Muscle layer of duodenum (tissue), 2 donors: ENCODE data around the gene XCL1.
"Not testable (repeated sequence)": the region's sequence is repeated elsewhere in the genome, so short reads cannot be mapped to it uniquely, and the experiment has no call there.

Source experiments
- H3K27ac ChIP-seq: one replicate; pipeline ENCODE4 v1.7.0; 2013; ENCODE audit warnings: mild to moderate bottlenecking, low read length
- H3K27me3 ChIP-seq: one replicate; pipeline ENCODE4 v1.7.0; 2013; ENCODE audit warnings: low read depth, mild to moderate bottlenecking, control low read depth, low read length
- H3K36me3 ChIP-seq, 2 donors: one replicate each; pipeline ENCODE4 v1.7.0; 2013; ENCODE audit warnings: low read length in 2 of 2, control low read depth in 1 of 2, mild to moderate bottlenecking in 1 of 2; ENCODE audit not compliant: insufficient read depth in 2 of 2, control insufficient read depth in 1 of 2
- H3K4me1 ChIP-seq, 2 donors: one replicate each; pipeline ENCODE4 v1.7.0; 2013; ENCODE audit warnings: low read length in 2 of 2, mild to moderate bottlenecking in 2 of 2, control low read depth in 1 of 2, moderate library complexity in 1 of 2; ENCODE audit not compliant: insufficient read depth in 2 of 2, control insufficient read depth in 1 of 2
- H3K4me3 ChIP-seq, 2 donors: one replicate each; pipeline ENCODE4 v1.7.0; 2013; ENCODE audit warnings: low read length in 2 of 2, low read depth in 1 of 2, mild to moderate bottlenecking in 1 of 2
- H3K9me3 ChIP-seq, 2 donors: one replicate each; pipeline ENCODE4 v1.7.0; 2013; ENCODE audit warnings: low read length in 2 of 2, control low read depth in 1 of 2, mild to moderate bottlenecking in 1 of 2; ENCODE audit not compliant: control insufficient read depth in 1 of 2
- donor health status: healthy.

XCL1 gene

GRCh38 chr1:168576245-168576688, at the start of gene XCL1:
Gene XCL1 (plus strand): TSS chr1:168576605. CDS start chr1:168576638, 33 bp downstream.
- H3K36me3 ChIP-seq, H3K27ac ChIP-seq, H3K9me3 ChIP-seq, H3K4me3 ChIP-seq, H3K27me3 ChIP-seq, H3K4me1 ChIP-seq: not testable (repeated sequence)

- H3K27ac ChIP-seq, result no peak overlapping the region
- H3K4me1 ChIP-seq, result no peaks in the 10 kb centered on the region
- no peaks in the 10 kb centered on the region for H3K36me3 ChIP-seq
- no peaks in the 10 kb centered on the region for H3K9me3 ChIP-seq
- no peak overlapping the region for H3K4me3 ChIP-seq
- H3K27me3 ChIP-seq, result no peaks in the 10 kb centered on the region
These were observed 46.9 kb upstream of the XCL1 start for GRCh38 chr1:168529518-168529917.

GRCh38 chr1:168531615-168532345, 44.6 kb upstream of the XCL1 start:
- Histone ChIP-seq H3K9me3 (no peaks in the 10 kb centered on the region), H3K4me3 (no peak overlapping the region), H3K27ac (no peak overlapping the region), H3K4me1 (peaks cover 0 to 5% of the 10 kb centered on the region in 2 donors), H3K36me3 (no peaks in the 10 kb centered on the region), H3K27me3 (no peaks in the 10 kb centered on the region)

- no peak overlapping the region for H3K27ac ChIP-seq
- H3K27me3 ChIP-seq, result no peaks in the 10 kb centered on the region
- no peaks in the 10 kb centered on the region for H3K36me3 ChIP-seq
- H3K4me1 ChIP-seq, result peaks cover 0 to 5% of the 10 kb centered on the region in 2 donors
- no peak overlapping the region for H3K4me3 ChIP-seq
- H3K9me3 ChIP-seq, result no peaks in the 10 kb centered on the region
These were observed 40.9 kb upstream of the XCL1 start for GRCh38 chr1:168535536-168535935.

- not testable (repeated sequence) for H3K4me1 ChIP-seq, H3K27me3 ChIP-seq, H3K4me3 ChIP-seq
These were observed 35.6 kb upstream of the XCL1 start for GRCh38 chr1:168540798-168541197.

GRCh38 chr1:168542978-168543377, 33.4 kb upstream of the XCL1 start:
- not testable (repeated sequence) for H3K4me3 ChIP-seq, H3K36me3 ChIP-seq, H3K27me3 ChIP-seq, H3K4me1 ChIP-seq, H3K9me3 ChIP-seq, H3K27ac ChIP-seq

More at GRCh38 chr1:168540798-168541197, 35.6 kb upstream of the XCL1 start:
- H3K9me3 ChIP-seq, H3K27ac ChIP-seq, H3K36me3 ChIP-seq: not testable (repeated sequence)

- H3K27me3 ChIP-seq, H3K9me3 ChIP-seq, H3K4me3 ChIP-seq, H3K27ac ChIP-seq, H3K4me1 ChIP-seq, H3K36me3 ChIP-seq: not testable (repeated sequence)
These were observed 32.4 kb upstream of the XCL1 start, which contains the start of gene XCL2 for GRCh38 chr1:168543840-168544498. Gene XCL2 (minus strand): TSS chr1:168543997. CDS start chr1:168543964, 33 bp downstream.

GRCh38 chr1:168545678-168546552, 30.5 kb upstream of the XCL1 start:
- H3K9me3 ChIP-seq, H3K4me1 ChIP-seq, H3K27ac ChIP-seq, H3K27me3 ChIP-seq, H3K4me3 ChIP-seq, H3K36me3 ChIP-seq: not testable (repeated sequence)

GRCh38 chr1:168546553-168546895, 29.9 kb upstream of the XCL1 start:
- H3K27me3 ChIP-seq, H3K27ac ChIP-seq, H3K36me3 ChIP-seq, H3K9me3 ChIP-seq, H3K4me3 ChIP-seq, H3K4me1 ChIP-seq: not testable (repeated sequence)

GRCh38 chr1:168550971-168551370, 25.4 kb upstream of the XCL1 start:
- H3K36me3 ChIP-seq, result no peaks in the 10 kb centered on the region
- no peaks in the 10 kb centered on the region for H3K9me3 ChIP-seq
- H3K4me1 ChIP-seq, result peaks cover 0 to 4% of the 10 kb centered on the region in 2 donors
- no peak overlapping the region for H3K27ac ChIP-seq
- no peak overlapping the region for H3K4me3 ChIP-seq
- no peaks in the 10 kb centered on the region for H3K27me3 ChIP-seq

- Histone ChIP-seq H3K36me3 (no peaks in the 10 kb centered on the region), H3K4me3 (no peak overlapping the region), H3K4me1 (peaks cover 0 to 4% of the 10 kb centered on the region in 2 donors), H3K27me3 (no peaks in the 10 kb centered on the region), H3K27ac (no peak overlapping the region), H3K9me3 (no peaks in the 10 kb centered on the region)
These were observed 24.7 kb upstream of the XCL1 start for GRCh38 chr1:168551688-168552087.
